ENCODE measurements around the gene TRIM8. TPM values are rescaled to one million over a fixed set of nuclear protein-coding genes. Genes with fewer than 3 reads are reported as not detected.

Gene TRIM8
- total and polyA plus RNA-seq, 2 of the 8 experiments (the other 6 are each of a cell fraction or from before 2014, with no cell fraction given): 24.9 to 38.8 TPM

DNA sequence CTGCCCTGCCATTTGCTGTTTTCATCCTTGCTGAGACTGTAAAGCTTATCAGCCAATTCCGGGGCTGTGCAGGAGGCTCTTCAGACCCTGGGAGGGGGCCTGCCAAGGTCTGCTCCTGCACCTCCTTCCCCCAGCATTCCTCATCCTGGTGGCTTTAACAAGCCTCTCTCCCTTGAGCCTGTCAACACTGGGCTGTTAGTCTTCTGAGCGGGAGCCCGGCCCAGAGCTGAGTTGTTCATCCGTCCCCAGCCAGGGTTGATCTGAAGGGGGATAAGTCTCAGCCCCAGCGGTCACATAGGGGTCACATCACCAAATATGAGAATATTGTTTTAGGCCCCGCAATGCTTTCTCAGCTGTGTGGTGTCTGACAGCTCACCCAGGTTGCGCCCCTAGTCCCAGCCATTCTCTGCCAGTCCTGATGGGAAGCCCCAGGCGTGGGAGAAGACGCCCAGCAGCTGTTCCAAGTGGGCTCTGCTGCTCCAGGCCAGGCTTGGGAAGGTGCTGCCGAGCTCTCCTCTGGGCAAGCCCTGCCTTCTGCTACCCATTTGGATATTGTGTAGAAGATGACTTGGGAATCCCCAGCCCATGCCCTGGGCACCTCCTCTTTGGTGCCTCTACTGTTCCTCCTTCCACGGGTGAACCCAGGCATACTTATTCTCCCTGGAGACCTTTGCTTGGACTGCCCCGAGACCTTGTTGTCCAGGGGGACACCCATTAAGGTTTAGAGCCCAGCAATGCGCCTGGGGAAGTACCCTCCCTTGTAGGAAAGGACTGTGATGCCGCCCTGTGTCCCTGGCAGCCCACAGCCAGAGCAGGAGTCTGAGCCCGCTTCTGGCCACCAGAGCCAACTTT lies 23.5 kb upstream of the TRIM8 start (continued):
- no peak for TF ChIP-seq POLR2A (IDR thresholded peaks at IDR 0.05; ENCODE audit: control extremely low read depth in 1 of 2, low read depth in 2 of 2, low read length in 2 of 2)
- no peak for TF ChIP-seq PHF8 (conservative IDR thresholded peaks at IDR 0.05; ENCODE audit: low read depth, low read length)
- no peak for TF ChIP-seq TCF12 (IDR thresholded peaks at IDR 0.05; ENCODE audit: low read depth, low read length)
- TF ChIP-seq RNF2 (IDR thresholded peaks at IDR 0.05; ENCODE audit: borderline replicate concordance, low read depth, low read length, missing control alignments, poor library complexity, severe bottlenecking): no peak
- TF ChIP-seq, protein P1, sequence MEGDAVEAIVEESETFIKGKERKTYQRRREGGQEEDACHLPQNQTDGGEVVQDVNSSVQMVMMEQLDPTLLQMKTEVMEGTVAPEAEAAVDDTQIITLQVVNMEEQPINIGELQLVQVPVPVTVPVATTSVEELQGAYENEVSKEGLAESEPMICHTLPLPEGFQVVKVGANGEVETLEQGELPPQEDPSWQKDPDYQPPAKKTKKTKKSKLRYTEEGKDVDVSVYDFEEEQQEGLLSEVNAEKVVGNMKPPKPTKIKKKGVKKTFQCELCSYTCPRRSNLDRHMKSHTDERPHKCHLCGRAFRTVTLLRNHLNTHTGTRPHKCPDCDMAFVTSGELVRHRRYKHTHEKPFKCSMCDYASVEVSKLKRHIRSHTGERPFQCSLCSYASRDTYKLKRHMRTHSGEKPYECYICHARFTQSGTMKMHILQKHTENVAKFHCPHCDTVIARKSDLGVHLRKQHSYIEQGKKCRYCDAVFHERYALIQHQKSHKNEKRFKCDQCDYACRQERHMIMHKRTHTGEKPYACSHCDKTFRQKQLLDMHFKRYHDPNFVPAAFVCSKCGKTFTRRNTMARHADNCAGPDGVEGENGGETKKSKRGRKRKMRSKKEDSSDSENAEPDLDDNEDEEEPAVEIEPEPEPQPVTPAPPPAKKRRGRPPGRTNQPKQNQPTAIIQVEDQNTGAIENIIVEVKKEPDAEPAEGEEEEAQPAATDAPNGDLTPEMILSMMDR (IDR thresholded peaks at IDR 0.05; ENCODE audit: control extremely low read depth in 1 of 3, insufficient read depth in 1 of 3, low read depth in 1 of 3, low read length in 3 of 3): no peak
